NCI-H446 treated with DMSO at 0.1 percent for 48 hours (cell line): ENCODE data around the gene CITED1.

Experiments
- DNase-seq: peaks from one replicate; lab custom pipeline; 2025; lab: John Stamatoyannopoulos, UW

The CITED1 gene

GRCh38 chrX:72308566-72309296, 3.0 kb upstream of the CITED1 start:
- DNase-seq, result peak; percentile 65

- no peak for DNase-seq
These were observed 2.5 kb upstream of the CITED1 start for GRCh38 chrX:72308209-72308565.

- DNase-seq, result no peak
These were observed 1.9 kb upstream of the CITED1 start for GRCh38 chrX:72307646-72308051.

DNA sequence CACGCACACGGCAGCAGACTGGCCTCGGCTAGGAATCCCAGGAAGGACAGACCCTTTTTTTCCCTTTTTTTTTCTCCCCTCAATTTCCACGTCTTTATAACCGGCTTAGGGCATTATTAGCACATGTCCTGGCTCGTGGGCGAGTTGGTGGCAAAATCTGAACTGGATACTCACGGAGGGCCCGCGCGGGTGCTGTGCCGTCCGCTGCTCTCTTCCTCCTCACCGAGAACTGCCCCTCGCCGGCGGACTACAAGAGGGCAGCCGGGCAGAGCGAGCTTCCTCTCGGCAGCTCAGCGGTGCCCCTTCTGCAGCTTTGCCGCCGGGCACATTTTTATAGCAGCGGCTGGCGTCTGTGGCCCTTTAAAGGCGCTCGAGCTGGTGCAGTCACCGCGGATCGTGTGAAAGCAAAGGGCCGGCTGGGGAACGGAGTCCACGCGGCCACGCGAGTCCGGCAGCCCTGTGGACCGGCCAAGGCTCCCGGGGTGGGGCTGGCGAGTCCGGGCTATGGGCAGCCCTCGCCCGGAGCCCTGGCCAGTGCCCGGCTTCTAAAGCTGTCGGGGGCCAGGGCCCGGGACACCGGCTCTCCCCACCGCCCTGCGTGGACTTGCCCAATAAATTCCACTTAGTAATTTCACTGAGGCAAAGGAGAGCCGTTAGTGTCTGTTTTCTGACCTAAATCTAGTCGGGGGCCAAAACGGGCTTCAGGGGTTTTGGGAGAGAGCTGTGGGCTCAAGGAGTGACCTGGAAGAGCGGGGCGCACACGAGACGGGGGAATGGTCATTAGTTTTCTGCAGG, 1.3 kb upstream of the CITED1 start:
- DNase-seq, result peak; percentile 52

GRCh38 chrX:72306085-72306801, 529 bp upstream of the CITED1 start:
- no peak for DNase-seq

DNA sequence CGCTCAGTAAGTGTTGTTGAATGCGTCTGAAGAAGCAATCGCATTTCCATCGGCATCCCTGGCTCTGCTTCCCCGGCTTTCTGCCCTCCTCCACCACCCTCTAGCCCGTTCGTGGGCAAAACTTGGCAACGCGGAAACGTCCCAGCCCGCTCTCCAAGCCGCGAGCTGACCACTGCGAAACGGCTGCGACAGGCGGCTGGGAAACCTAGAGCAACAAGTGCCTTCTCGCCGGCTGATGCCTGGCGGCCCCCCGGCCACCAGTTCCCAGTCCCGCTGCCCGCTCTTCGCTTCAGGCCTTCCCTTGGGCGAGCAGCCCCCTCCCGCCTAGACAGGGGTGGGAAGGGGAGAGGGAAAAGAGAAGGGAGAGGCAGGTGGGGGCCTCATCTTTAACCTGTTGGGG, 837 bp downstream of the CITED1 start:
- no peak for DNase-seq

- no peak for DNase-seq
These were observed 3.9 kb downstream of the CITED1 start for GRCh38 chrX:72301781-72302180.

- DNase-seq, result no peak
These were observed 5.7 kb downstream of the CITED1 start for GRCh38 chrX:72299891-72300630.

GRCh38 chrX:72297953-72298730, 7.6 kb downstream of the CITED1 start:
- no peak for DNase-seq

DNA sequence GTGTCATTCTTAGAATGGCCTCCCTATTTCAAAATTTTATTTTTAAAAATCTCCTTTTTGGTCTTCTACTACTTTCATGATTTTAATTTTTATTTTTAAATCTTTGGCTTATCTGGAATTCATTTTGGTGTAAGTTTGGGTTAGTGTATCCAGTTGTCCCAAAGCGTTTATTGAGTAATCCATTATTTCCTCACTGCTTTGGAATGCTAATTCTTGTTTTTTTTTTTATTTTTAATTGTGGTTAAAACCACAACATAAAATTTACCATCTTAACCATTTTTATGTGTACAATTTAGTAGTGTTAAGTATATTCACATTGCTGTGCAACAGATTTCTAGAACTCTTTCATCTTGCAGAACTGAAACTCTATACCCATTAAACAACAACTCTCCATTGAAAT, 8.7 kb downstream of the CITED1 start:
- DNase-seq, result no peak

GRCh38 chrX:72295745-72296144, 10.0 kb downstream of the CITED1 start:
- DNase-seq, result no peak

GRCh38 chrX:72294497-72294896, 11.2 kb downstream of the CITED1 start:
- DNase-seq, result no peak

DNA sequence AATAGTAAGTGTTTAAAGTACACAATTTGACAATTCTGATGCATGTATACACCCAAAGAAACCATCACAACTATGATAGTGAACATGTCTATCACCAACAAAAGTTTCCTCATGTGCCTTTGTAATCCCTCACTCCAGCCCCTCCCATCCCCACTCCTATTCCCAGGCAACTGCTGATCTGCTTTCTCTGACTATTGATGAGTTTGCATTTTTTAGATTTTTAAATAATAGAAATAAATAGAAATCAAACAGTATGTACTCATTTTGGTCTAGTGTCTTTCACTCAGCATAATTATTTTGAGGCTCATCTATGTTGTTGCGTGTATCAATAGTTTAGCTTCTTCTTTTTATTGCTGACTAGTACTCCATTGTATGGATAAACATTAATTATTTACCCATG, 23.4 kb downstream of the CITED1 start:
- no peak for DNase-seq

DNA sequence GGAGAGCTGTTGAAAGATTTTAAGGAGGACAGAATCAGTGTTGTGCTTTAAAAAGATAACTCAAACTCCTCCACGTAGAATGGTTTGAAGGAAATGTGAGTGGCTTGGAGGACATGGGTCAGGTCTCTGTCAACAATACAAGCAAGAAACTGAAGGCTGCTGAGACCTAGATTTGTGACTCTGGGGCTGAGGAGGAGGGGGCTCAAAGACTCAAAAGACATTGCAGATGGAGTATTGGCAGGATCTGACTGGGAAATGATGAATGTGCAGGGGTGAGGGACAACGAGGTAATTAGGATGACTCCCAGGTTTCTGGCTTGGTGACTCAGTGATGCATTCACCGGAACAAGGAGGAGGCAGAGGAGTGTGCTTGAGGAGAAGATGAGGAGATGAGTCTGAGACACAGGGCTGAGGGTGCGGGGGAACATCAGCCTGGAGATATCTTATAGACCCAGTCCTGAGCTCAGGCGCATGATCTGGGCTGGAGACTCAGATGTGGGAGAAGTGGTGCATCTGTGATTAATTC, 25.3 kb downstream of the CITED1 start:
- no peak for DNase-seq

DNA sequence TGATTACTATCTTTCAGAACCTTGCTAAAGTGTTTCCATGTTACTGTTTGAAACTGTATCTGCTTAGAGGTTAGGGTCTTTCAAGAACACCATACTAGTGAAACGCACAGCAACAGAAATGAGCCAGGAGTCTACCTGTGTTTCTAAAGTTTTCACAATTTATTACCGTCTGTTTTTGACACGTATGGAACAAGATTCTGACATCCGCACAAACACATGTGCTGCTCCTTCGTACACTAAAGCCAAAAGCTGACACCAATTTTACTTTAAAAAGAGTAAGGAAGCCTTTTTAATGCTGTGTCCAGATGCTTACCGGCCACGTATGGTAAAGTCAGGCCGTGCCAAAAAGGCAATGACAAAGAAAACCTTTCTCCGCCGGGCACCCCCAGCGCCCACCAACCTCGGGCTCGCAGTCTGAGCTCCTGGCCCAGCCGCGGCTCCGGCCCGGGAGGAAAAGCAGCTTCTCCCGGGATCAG, 29.2 kb downstream of the CITED1 start:
- no peak for DNase-seq

DNA sequence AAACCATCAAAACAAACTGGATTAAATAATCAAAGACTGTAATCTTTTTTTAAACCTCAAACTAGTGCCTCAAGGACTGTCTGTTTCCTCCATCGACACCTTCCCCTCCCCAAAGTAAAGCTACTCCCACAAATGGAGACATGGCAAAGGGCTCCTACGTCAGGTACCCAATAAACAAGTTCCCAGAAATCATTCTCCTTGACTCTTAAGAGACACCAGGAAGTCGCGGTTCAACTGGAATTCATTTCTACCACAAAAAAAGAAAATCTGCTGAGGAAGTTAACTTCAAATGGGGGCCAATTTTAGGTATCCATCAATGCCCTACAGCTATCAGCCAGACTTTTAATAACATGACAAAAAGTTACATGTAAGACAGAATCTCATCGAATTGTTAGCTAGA, 31.2 kb downstream of the CITED1 start:
- DNase-seq, result no peak

- DNase-seq, result no peak
These were observed 32.0 kb downstream of the CITED1 start for GRCh38 chrX:72273718-72274117.

DNA sequence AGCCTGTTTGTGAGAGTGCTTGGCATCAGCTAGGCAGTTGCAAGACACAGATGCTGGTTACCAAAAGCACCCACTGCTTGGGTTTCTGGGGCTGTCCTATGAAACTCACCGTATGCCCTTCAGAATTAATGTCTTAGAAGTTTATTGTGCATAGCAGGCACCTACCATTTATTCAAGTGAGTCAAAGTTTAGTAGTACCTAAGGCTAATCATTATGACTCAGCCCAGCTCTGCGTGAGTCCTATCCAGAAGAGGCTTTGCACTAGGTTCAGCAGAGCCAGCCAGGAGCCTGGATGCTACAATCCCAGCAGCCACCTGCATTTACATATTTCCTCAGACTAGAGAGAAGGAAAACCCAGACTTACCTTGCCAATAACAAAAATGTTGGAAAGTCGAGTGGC, 32.8 kb downstream of the CITED1 start:
- DNase-seq, result no peak

- DNase-seq, result no peak
These were observed 33.9 kb downstream of the CITED1 start for GRCh38 chrX:72271812-72272211.

DNA sequence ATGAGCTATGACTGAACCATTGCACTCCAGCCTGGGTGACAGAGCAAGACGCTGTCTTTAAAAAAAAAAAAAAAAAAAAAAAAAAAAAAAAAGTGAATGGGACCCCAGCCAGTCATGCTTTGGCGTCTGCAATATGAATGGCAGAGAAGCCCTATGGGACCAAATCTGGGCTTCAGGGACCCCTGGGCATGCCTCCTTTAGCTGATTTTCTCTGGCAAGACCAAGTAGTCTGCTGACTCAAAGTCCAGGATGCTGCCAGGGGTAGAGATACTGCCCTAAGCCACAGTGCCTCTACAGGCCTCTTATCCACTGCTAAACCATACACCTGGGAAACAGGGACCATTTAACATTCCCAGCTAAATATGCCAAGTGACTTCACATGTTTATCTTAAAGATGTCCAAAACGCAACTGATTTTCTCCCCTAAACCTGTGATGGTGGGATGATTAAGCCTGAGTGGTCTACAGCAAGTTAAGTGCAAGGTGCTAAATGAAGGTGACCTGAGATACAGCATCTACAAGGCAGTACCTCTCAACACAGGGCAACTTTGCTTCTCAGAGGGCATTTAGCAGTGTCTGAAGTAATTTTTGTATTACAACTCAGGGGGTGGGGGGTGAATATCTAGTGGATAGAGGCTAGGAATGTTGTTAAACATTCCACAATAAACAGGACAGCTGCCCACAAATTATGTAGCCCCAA, 34.5 kb downstream of the CITED1 start:
- DNase-seq, result no peak
